Astrocyte (in vitro differentiated cells and primary cell): ENCODE data around the gene TFF2. TPM values are rescaled to one million over a fixed set of nuclear protein-coding genes. Genes with fewer than 3 reads are reported as not detected.

ENCODE experiments used
- DNase-seq: peaks from one replicate; pipeline ENCODE4 v3.0.0-alpha.2; 2010; ENCODE audit warnings: low read depth
- FAIRE-seq: peaks from 2 replicates; lab custom pipeline; 2011; peaks lifted over from hg19 to GRCh38; lab: Jason Lieb, UNC
- H2AFZ ChIP-seq: 2 replicates; pipeline ENCODE4 v1.6.0; 2012; ENCODE audit warnings: low read depth, low read length, inconsistent platforms
- H3K27ac ChIP-seq: 2 replicates; pipeline ENCODE4 v1.5.1; 2011; ENCODE audit warnings: low read depth, low read length, inconsistent platforms
- H3K27me3 ChIP-seq: 2 replicates; pipeline ENCODE4 v1.6.0; 2011; ENCODE audit warnings: low read length, inconsistent platforms; ENCODE audit not compliant: insufficient read depth
- H3K36me3 ChIP-seq: 2 replicates; pipeline ENCODE4 v1.5.1; 2011; ENCODE audit warnings: low read length, inconsistent platforms; ENCODE audit not compliant: insufficient read depth
- H3K4me1 ChIP-seq: 2 replicates; pipeline ENCODE4 v1.5.1; 2011; ENCODE audit warnings: low read length, inconsistent platforms; ENCODE audit not compliant: insufficient read depth
- H3K4me2 ChIP-seq: 2 replicates; pipeline ENCODE4 v1.6.0; 2012; ENCODE audit warnings: low read length, inconsistent platforms
- H3K4me3 ChIP-seq: 2 replicates; pipeline ENCODE4 v1.5.1; 2011; ENCODE audit warnings: low read depth, mild to moderate bottlenecking, low read length, inconsistent platforms; ENCODE audit not compliant: insufficient read depth
- H3K79me2 ChIP-seq: 2 replicates; pipeline ENCODE4 v1.6.0; 2012; ENCODE audit warnings: mild to moderate bottlenecking, low read length, inconsistent platforms; ENCODE audit not compliant: insufficient read depth
- H3K9ac ChIP-seq: 2 replicates; pipeline ENCODE4 v1.6.0; 2012; ENCODE audit warnings: mild to moderate bottlenecking, low read length, inconsistent platforms
- H3K9me3 ChIP-seq: 2 replicates; pipeline ENCODE4 v1.5.1; 2012; ENCODE audit warnings: low read depth, mild to moderate bottlenecking, low read length, inconsistent platforms; ENCODE audit not compliant: insufficient read depth
- H4K20me1 ChIP-seq: 2 replicates; pipeline ENCODE4 v1.6.0; 2012; ENCODE audit warnings: low read length, inconsistent platforms; ENCODE audit not compliant: insufficient read depth
- H3K27ac Mint-ChIP-seq: one replicate; pipeline ENCODE4 v1.8.0; 2021; ENCODE audit warnings: mild to moderate bottlenecking, mixed read lengths; ENCODE audit not compliant: unreplicated experiment
- H3K27me3 Mint-ChIP-seq: one replicate; pipeline ENCODE4 v1.8.0; 2021; ENCODE audit warnings: low read depth, mixed read lengths; ENCODE audit not compliant: unreplicated experiment
- H3K36me3 Mint-ChIP-seq: one replicate; pipeline ENCODE4 v1.8.0; 2021; ENCODE audit warnings: low read depth, mixed read lengths; ENCODE audit not compliant: unreplicated experiment
- H3K4me1 Mint-ChIP-seq: one replicate; pipeline ENCODE4 v1.8.0; 2021; ENCODE audit warnings: low read depth, mixed read lengths; ENCODE audit not compliant: unreplicated experiment
- H3K4me3 Mint-ChIP-seq: one replicate; pipeline ENCODE4 v1.8.0; 2021; ENCODE audit warnings: mild to moderate bottlenecking, moderate library complexity, mixed read lengths; ENCODE audit not compliant: unreplicated experiment
- H3K9me3 Mint-ChIP-seq: one replicate; pipeline ENCODE4 v1.8.0; 2021; ENCODE audit warnings: mild to moderate bottlenecking, mixed read lengths; ENCODE audit not compliant: unreplicated experiment
- EZH2 ChIP-seq: IDR thresholded peaks from 2 replicates; pipeline ENCODE4 v1.6.1; 2012; ENCODE audit warnings: mild to moderate bottlenecking, low read length, inconsistent platforms; ENCODE audit not compliant: insufficient read depth
- total RNA-seq: library from RNA; stranded (reverse); gene quantifications from 2 replicates; pipeline ENCODE4 v1.2.1, GENCODE V29; 2021
- TF ChIP-seq, protein P1 (sequence below): IDR thresholded peaks from 2 replicates; pipeline ENCODE4 v1.5.1; 2011; ENCODE audit warnings: low read depth, mild to moderate bottlenecking, inconsistent platforms, low read length, moderate library complexity; ENCODE audit not compliant: insufficient read depth

The TFF2 gene
- total RNA-seq, 1 donor from 2014 or later = not detected

DNA sequence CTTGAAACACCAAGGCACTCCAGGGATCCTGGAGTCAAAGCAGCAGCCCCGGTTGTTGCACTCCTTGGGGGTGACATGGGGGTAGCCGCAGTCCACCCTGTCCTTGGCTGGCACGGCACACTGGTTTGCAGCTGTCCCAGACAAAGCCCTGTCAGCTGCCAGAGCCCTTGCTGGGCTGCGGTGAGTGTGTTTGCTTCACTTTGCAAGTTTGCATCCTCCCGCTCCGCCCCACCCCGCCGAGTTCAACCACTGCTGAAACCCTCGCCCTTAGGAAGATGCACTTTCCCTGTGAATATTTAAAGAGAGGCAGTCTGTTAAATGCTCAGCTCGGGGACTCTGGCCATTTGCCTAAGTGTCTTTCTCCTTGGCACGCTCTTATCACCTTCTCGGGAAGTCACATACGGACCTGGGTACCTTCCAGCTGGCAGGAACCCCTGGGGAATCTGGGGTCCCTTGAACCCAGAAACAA lies 37.3 kb downstream of the TFF2 start:
- H3K4me1 Mint-ChIP-seq = peaks cover 8% of the 10 kb centered on the region

DNA sequence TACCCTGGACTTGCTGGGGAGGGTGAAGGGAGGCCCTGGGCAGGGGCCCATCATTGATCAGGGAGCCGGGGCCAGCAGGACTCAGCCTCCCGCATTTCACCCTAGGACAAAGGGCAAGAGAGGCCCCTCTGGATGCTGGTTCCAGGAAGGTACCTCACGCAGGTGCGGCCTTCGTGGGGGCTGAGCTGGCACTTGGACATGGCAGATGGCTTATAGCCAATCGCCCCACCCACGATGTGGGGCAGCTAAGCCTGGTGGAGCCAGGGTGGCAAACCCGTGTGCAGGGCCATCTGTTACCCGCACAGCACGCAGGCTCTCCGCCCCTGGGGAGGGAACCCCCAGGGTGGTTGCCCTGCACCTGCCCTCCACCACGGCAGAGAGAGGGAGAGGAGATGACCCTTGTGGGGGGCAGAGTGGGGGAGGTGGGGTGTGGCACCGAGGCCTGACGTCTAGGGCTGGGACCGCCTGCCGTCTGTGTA lies 38.1 kb downstream of the TFF2 start:
- Mint-ChIP-seq H3K9me3 (no peaks in the 10 kb centered on the region), H3K27ac (no peak overlapping the region), H3K27me3 (peaks cover 53% of the 10 kb centered on the region), H3K36me3 (no peaks in the 10 kb centered on the region), H3K4me1 (peaks cover 8% of the 10 kb centered on the region), H3K4me3 (no peak overlapping the region)
- no peak overlapping the region for H3K4me3 ChIP-seq
- no peak overlapping the region for H3K9ac ChIP-seq
- no peaks in the 10 kb centered on the region for H3K9me3 ChIP-seq
- H2AFZ ChIP-seq = no peak overlapping the region
- DNase-seq = no peak
- no peak overlapping the region for H3K27ac ChIP-seq
- no peaks in the 10 kb centered on the region for H4K20me1 ChIP-seq
- H3K4me2 ChIP-seq = no peak overlapping the region
- H3K4me1 ChIP-seq = peaks cover 3% of the 10 kb centered on the region
- no peak for TF ChIP-seq EZH2
- TF ChIP-seq, protein P1, sequence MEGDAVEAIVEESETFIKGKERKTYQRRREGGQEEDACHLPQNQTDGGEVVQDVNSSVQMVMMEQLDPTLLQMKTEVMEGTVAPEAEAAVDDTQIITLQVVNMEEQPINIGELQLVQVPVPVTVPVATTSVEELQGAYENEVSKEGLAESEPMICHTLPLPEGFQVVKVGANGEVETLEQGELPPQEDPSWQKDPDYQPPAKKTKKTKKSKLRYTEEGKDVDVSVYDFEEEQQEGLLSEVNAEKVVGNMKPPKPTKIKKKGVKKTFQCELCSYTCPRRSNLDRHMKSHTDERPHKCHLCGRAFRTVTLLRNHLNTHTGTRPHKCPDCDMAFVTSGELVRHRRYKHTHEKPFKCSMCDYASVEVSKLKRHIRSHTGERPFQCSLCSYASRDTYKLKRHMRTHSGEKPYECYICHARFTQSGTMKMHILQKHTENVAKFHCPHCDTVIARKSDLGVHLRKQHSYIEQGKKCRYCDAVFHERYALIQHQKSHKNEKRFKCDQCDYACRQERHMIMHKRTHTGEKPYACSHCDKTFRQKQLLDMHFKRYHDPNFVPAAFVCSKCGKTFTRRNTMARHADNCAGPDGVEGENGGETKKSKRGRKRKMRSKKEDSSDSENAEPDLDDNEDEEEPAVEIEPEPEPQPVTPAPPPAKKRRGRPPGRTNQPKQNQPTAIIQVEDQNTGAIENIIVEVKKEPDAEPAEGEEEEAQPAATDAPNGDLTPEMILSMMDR = no peak
- H3K79me2 ChIP-seq = no peaks in the 10 kb centered on the region
- no peak for FAIRE-seq
- peaks cover 9% of the 10 kb centered on the region for H3K27me3 ChIP-seq
- no peaks in the 10 kb centered on the region for H3K36me3 ChIP-seq

More for the DNA sequence above, 37.3 kb downstream of the TFF2 start:
- Mint-ChIP-seq H3K27ac (no peak overlapping the region), H3K36me3 (no peaks in the 10 kb centered on the region), H3K27me3 (peaks cover 46% of the 10 kb centered on the region), H3K4me3 (no peak overlapping the region), H3K9me3 (no peaks in the 10 kb centered on the region)
- no peak for TF ChIP-seq EZH2
- TF ChIP-seq, protein P1 = no peak
- H3K27ac ChIP-seq = no peak overlapping the region
- no peaks in the 10 kb centered on the region for H4K20me1 ChIP-seq
- no peak overlapping the region for H3K4me2 ChIP-seq
- H3K27me3 ChIP-seq = peaks cover 7% of the 10 kb centered on the region
- peaks cover 3% of the 10 kb centered on the region for H3K4me1 ChIP-seq
- FAIRE-seq (no peak), DNase-seq (no peak)
- no peak overlapping the region for H2AFZ ChIP-seq
- no peak overlapping the region for H3K4me3 ChIP-seq
- H3K9ac ChIP-seq = no peak overlapping the region
- no peaks in the 10 kb centered on the region for H3K79me2 ChIP-seq
- H3K36me3 ChIP-seq = no peaks in the 10 kb centered on the region
- no peaks in the 10 kb centered on the region for H3K9me3 ChIP-seq

GRCh38 chr21:42311816-42312625 lies 38.8 kb downstream of the TFF2 start:
- H3K27ac Mint-ChIP-seq = no peak overlapping the region
- Histone ChIP-seq H3K9me3 (no peaks in the 10 kb centered on the region), H3K79me2 (no peaks in the 10 kb centered on the region), H3K27me3 (peaks cover 14% of the 10 kb centered on the region), H3K4me3 (no peak overlapping the region), H3K4me1 (peaks cover 3% of the 10 kb centered on the region), H3K36me3 (no peaks in the 10 kb centered on the region), H2AFZ (no peak overlapping the region), H3K9ac (no peak overlapping the region), H4K20me1 (no peaks in the 10 kb centered on the region), H3K27ac (no peak overlapping the region), H3K4me2 (no peak overlapping the region)
- H3K36me3 Mint-ChIP-seq = no peaks in the 10 kb centered on the region
- FAIRE-seq = no peak
- no peak for DNase-seq
- TF ChIP-seq, protein P1 = no peak
- no peak for TF ChIP-seq EZH2
- no peak overlapping the region for H3K4me3 Mint-ChIP-seq
- H3K4me1 Mint-ChIP-seq = peaks cover 8% of the 10 kb centered on the region
- no peaks in the 10 kb centered on the region for H3K9me3 Mint-ChIP-seq
- peaks cover 57% of the 10 kb centered on the region for H3K27me3 Mint-ChIP-seq
